Bronchial epithelial cell (primary cell): ENCODE results near the gene PCK2. TPM values are rescaled to one million over a fixed set of nuclear protein-coding genes. Genes with fewer than 3 reads are reported as not detected.
"Not testable (repeated sequence)": the region's sequence is repeated elsewhere in the genome, so short reads cannot be mapped to it uniquely, and the experiment has no call there.

Source experiments
- DNase-seq: peaks from one replicate; pipeline ENCODE4 v3.0.0-alpha.2; 2010; ENCODE audit warnings: low read depth
- FAIRE-seq: peaks from 2 replicates; lab custom pipeline; 2011; peaks lifted over from hg19 to GRCh38; lab: Jason Lieb, UNC
- H3K27me3 ChIP-seq: 2 replicates; pipeline ENCODE4 v1.5.1; 2011; ENCODE audit warnings: low read length; ENCODE audit not compliant: control insufficient read depth, insufficient read depth
- H3K36me3 ChIP-seq: 2 replicates; pipeline ENCODE4 v1.5.1; 2011; ENCODE audit warnings: low read length; ENCODE audit not compliant: control insufficient read depth, insufficient read depth
- H3K4me3 ChIP-seq: 2 replicates; pipeline ENCODE4 v1.5.1; 2011; ENCODE audit warnings: mild to moderate bottlenecking, low read depth, low read length, control low read depth
- CTCF ChIP-seq: IDR thresholded peaks from 2 replicates; pipeline ENCODE4 v1.5.1; 2011; ENCODE audit warnings: mild to moderate bottlenecking, moderate library complexity, low read length, control low read depth, inconsistent platforms; ENCODE audit not compliant: insufficient read depth, severe bottlenecking
- total RNA-seq: library from RNA; depleted of rRNA; stranded (reverse); fragments of >200 nt; gene quantifications from 2 replicates; pipeline ENCODE4 v1.2.1, GENCODE V29; 2014

The PCK2 gene
- total RNA-seq, 1 donor from 2014 or later: 84.8 TPM

- Histone ChIP-seq H3K4me3 (no peak overlapping the region), H3K36me3 (peaks cover 41% of the 10 kb centered on the region), H3K27me3 (no peaks in the 10 kb centered on the region)
- TF ChIP-seq CTCF: no peak
- FAIRE-seq (no peak), DNase-seq (no peak)
These were observed 9.3 kb downstream of the PCK2 start for GRCh38 chr14:24103451-24103850.

GRCh38 chr14:24105609-24106239 lies 11.6 kb downstream of the PCK2 start:
- not testable (repeated sequence) for DNase-seq, H3K4me3 ChIP-seq, H3K27me3 ChIP-seq, FAIRE-seq
- peaks cover 21% of the 10 kb centered on the region for H3K36me3 ChIP-seq

- TF ChIP-seq CTCF: no peak
- FAIRE-seq: no peak
- DNase-seq: no peak
- Histone ChIP-seq H3K36me3 (peaks cover 14% of the 10 kb centered on the region), H3K27me3 (no peaks in the 10 kb centered on the region), H3K4me3 (no peak overlapping the region)
These were observed 12.7 kb downstream of the PCK2 start for GRCh38 chr14:24106672-24107271.

- H3K4me3 ChIP-seq: no peak overlapping the region
- FAIRE-seq: no peak
These were observed 14.3 kb downstream of the PCK2 start for GRCh38 chr14:24108336-24108874.

GRCh38 chr14:24110060-24110459 lies 15.9 kb downstream of the PCK2 start:
- no peaks in the 10 kb centered on the region for H3K27me3 ChIP-seq
- H3K4me3 ChIP-seq: no peak overlapping the region
- no peak for TF ChIP-seq CTCF
- FAIRE-seq (no peak), DNase-seq (peak; percentile 63)
- no peaks in the 10 kb centered on the region for H3K36me3 ChIP-seq

More at GRCh38 chr14:24108336-24108874, 14.3 kb downstream of the PCK2 start:
- Histone ChIP-seq H3K27me3 (no peaks in the 10 kb centered on the region), H3K36me3 (peaks cover 4% of the 10 kb centered on the region)
- TF ChIP-seq CTCF: no peak
- DNase-seq: no peak

GRCh38 chr14:24110523-24110922 lies 16.4 kb downstream of the PCK2 start:
- DNase-seq: no peak
- H3K36me3 ChIP-seq: no peaks in the 10 kb centered on the region
- no peaks in the 10 kb centered on the region for H3K27me3 ChIP-seq
- FAIRE-seq: no peak
- no peak for TF ChIP-seq CTCF
- no peak overlapping the region for H3K4me3 ChIP-seq
